Activated CD4-positive, alpha-beta memory T cell treated with anti-CD3 and anti-CD28 coated beads, Interleukin-2, amount 10 ng/mL, durations not matched to agents 7 days and 5 days (primary cell): Measurements from ENCODE around the gene C22orf23. TPM values are rescaled to one million over a fixed set of nuclear protein-coding genes. Genes with fewer than 3 reads are reported as not detected.

ENCODE experiments used
- CTCF ChIA-PET: fragments of 350-600 bp; sonication (Branson Sonifier 250); formaldehyde crosslinking; loops from one replicate; lab custom pipeline; 2021; ENCODE audit warnings: antibody characterized with exemption, inconsistent platforms; lab: Charles Lee
- POLR2A ChIA-PET: fragments of 350-600 bp; sonication (Branson Sonifier 250); formaldehyde crosslinking; loops from one replicate; lab custom pipeline; 2021; ENCODE audit warnings: antibody characterized with exemption; lab: Charles Lee
- DNase-seq: peaks from one replicate; pipeline ENCODE4 v3.0.0-alpha.2; 2020
- H3K27ac Mint-ChIP-seq: one replicate; pipeline ENCODE4 v1.8.0; 2021; ENCODE audit warnings: mild to moderate bottlenecking, mixed read lengths
- H3K27me3 Mint-ChIP-seq: one replicate; pipeline ENCODE4 v1.8.0; 2021; ENCODE audit warnings: mixed read lengths
- H3K36me3 Mint-ChIP-seq: one replicate; pipeline ENCODE4 v1.8.0; 2021; ENCODE audit warnings: low read depth, mixed read lengths
- H3K4me1 Mint-ChIP-seq: one replicate; pipeline ENCODE4 v1.8.0; 2021; ENCODE audit warnings: mixed read lengths
- H3K4me3 Mint-ChIP-seq: one replicate; pipeline ENCODE4 v1.8.0; 2021; ENCODE audit warnings: mild to moderate bottlenecking, mixed read lengths
- H3K9me3 Mint-ChIP-seq: one replicate; pipeline ENCODE4 v1.8.0; 2021; ENCODE audit warnings: mixed read lengths
- total RNA-seq, 2 experiments: library from RNA; stranded (reverse); gene quantifications; one replicate each; pipeline ENCODE4 v1.2.3, GENCODE V29; 2021

Gene C22orf23
- total RNA-seq, 2 experiments from 2014 or later: not detected

DNA sequence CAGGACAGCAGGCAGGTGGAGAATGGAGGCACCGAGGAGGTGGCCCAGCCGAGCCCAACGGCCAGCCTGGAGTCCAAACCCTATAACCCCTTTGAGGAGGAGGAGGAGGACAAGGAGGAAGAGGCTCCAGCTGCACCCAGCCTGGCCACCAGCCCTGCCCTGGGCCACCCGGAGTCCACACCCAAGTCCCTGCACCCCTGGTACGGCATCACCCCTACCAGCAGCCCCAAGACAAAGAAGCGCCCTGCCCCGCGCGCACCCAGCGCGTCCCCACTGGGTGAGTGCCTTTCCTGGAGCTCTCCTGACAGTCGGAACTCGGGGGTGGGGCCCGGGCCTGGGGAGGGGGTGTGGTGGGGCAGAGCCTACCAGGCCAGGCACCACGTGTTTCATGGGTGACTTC is 27.6 kb downstream of the C22orf23 start:
- Mint-ChIP-seq H3K27ac (no peak overlapping the region), H3K4me3 (no peak overlapping the region), H3K36me3 (peaks cover 3% of the 10 kb centered on the region), H3K9me3 (no peaks in the 10 kb centered on the region), H3K4me1 (no peaks in the 10 kb centered on the region), H3K27me3 (no peaks in the 10 kb centered on the region)
- no peak for DNase-seq
- POLR2A ChIA-PET: interaction anchor here (0.8 to 1.3 kb wide), 2 partner anchors 9 to 12 kb away, joined by 3 read pairs; no protein-coding TSS in a partner anchor
- CTCF ChIA-PET: interaction anchor here (0.5 kb wide), 1 partner anchor 10 kb away, joined by 3 read pairs; no protein-coding TSS in a partner anchor

DNA sequence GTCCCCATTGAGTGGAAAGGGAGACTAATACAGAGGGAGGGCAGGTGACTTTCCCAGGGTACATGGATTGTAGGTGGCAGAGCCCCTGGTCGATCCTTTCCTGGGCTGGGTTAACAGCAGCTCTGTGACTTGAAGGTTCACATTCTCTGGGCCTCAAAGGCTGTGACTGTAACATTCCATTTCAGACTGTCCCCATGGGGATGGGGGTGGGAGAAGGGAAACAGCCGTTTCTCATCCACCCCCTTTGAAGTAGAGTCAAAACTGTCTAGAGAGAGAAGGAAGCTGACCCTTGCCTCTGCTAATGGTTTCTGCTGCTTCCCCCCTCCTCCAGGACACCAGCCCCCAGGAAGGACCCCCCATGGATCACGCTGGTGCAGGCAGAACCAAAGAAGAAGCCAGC is 28.1 kb downstream of the C22orf23 start:
- Mint-ChIP-seq H3K27me3 (no peaks in the 10 kb centered on the region), H3K4me3 (no peak overlapping the region), H3K36me3 (peaks cover 3% of the 10 kb centered on the region), H3K27ac (no peak overlapping the region), H3K4me1 (peaks cover under 1% of the 10 kb centered on the region), H3K9me3 (no peaks in the 10 kb centered on the region)
- DNase-seq: no peak
- ChIA-PET CTCF (interaction anchor here (0.5 kb wide), 1 partner anchor 10 kb away, joined by 3 read pairs; no protein-coding TSS in a partner anchor), POLR2A (interaction anchor here (0.8 to 1.3 kb wide), 2 partner anchors 9 to 12 kb away, joined by 3 read pairs; no protein-coding TSS in a partner anchor)

DNA sequence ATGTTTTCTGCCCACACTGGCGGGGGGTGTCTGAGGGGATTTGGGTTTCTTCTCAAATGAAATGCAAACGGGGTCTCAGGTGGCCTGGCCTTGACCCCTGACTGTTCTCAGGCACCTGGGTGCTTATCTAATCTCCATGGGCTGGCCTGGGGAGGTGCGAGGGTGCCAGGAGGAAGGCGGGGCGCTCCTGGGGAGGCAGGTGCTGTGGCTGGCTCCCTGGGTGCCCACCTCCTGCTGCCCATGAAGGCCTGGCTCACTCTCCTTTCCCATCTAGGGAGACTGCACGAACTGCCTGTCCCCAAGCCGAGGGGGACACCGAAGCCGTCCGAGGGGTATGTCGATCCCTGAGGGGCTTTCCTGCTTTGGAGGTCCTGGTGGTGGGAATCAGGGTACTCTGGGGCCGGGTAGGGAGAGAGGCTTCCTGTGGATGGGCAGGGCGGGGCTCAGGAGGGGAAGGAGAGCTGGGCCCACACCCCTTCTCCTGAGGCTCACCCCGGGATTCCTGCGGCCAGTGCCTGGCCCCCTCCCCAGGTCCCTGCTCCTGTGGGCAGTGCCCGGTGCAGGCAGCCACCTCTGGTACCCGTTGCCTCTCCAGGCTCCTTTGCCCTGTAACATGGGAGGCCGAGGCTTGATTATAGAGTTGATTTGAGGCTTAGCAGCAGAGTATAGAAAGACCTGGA is 28.9 kb downstream of the C22orf23 start:
- no peaks in the 10 kb centered on the region for H3K9me3 Mint-ChIP-seq
- no peak overlapping the region for H3K4me3 Mint-ChIP-seq
- no peak for DNase-seq
- H3K36me3 Mint-ChIP-seq: peaks cover 3% of the 10 kb centered on the region
- no peaks in the 10 kb centered on the region for H3K27me3 Mint-ChIP-seq
- no peak overlapping the region for H3K27ac Mint-ChIP-seq
- POLR2A ChIA-PET: no interaction called here
- peaks cover 5% of the 10 kb centered on the region for H3K4me1 Mint-ChIP-seq
- CTCF ChIA-PET: interaction anchor here (2.3 kb wide), 1 partner anchor 10 kb away, joined by 6 read pairs; no protein-coding TSS in a partner anchor

DNA sequence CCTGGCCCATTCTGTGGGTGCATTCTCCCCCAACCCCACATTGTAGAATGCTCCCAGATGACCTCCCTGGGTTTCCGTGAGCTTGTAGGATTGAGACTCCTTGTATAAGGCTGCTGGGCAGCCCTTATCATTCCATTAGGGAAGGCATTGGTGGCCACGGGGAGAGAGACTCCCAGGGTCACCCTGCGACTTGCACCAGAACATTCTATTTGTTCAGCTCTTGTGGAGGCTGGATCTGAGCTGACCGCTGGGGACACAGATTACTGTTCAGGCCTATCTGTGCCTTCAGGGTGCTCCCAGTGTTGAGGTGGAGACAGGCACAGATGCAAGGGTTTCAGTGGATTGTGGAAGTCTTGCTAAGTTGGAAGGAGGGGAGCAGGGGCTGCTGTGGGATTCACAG is 29.5 kb downstream of the C22orf23 start:
- no peak overlapping the region for H3K4me3 Mint-ChIP-seq
- no peaks in the 10 kb centered on the region for H3K9me3 Mint-ChIP-seq
- H3K4me1 Mint-ChIP-seq: peaks cover 5% of the 10 kb centered on the region
- H3K36me3 Mint-ChIP-seq: peaks cover 3% of the 10 kb centered on the region
- H3K27ac Mint-ChIP-seq: no peak overlapping the region
- DNase-seq: no peak
- POLR2A ChIA-PET: no interaction called here
- CTCF ChIA-PET: interaction anchor here (2.3 kb wide), 1 partner anchor 10 kb away, joined by 6 read pairs; no protein-coding TSS in a partner anchor
- no peaks in the 10 kb centered on the region for H3K27me3 Mint-ChIP-seq

DNA sequence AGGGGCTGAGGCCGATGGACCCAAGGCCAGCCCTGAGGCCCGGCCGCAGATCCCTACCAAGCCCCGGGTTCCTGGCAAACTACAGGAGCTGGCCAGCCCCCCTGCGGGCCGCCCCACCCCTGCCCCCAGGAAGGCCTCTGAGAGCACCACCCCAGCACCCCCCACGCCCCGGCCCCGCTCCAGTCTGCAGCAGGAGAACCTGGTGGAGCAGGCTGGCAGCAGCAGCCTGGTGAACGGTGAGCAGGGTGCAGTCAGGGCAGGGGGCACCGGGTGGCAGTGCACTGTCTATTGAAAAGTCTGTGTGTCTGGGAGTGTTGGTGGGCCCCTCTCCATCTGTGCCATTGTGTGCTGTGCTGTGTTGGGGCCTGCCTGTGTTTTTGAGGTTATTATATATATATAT is 31.2 kb downstream of the C22orf23 start:
- CTCF ChIA-PET: interaction anchor here (2.3 kb wide), 1 partner anchor 12 kb away, joined by 6 read pairs; no protein-coding TSS in a partner anchor
- H3K36me3 Mint-ChIP-seq: peaks cover 3% of the 10 kb centered on the region
- no peaks in the 10 kb centered on the region for H3K27me3 Mint-ChIP-seq
- no peak overlapping the region for H3K27ac Mint-ChIP-seq
- H3K4me1 Mint-ChIP-seq: peaks cover 5% of the 10 kb centered on the region
- no peak overlapping the region for H3K4me3 Mint-ChIP-seq
- H3K9me3 Mint-ChIP-seq: no peaks in the 10 kb centered on the region
- no peak for DNase-seq
- POLR2A ChIA-PET: no interaction called here

DNA sequence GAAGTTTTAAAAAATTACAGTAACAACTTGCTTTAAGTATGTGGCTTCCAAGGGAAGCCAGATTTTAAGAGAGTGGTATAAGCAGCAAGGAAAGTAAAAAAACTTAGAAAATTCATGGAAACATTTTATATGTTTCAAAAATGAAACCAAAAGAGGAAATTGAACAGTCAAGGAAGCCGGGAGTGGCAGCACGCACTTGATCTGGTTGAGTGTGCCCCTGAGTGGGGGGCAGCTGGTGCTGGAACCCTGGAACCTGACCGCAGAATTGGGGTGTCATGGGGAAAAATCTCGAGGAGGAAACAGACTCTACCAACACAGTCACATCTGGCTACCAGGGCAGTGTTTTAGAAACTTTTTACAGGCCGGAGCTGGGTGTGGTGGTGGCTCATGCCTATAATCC is 33.3 kb downstream of the C22orf23 start:
- Mint-ChIP-seq H3K9me3 (no peaks in the 10 kb centered on the region), H3K4me3 (peak overlapping the region; percentile 46), H3K27ac (peak overlapping the region; percentile 75), H3K27me3 (no peaks in the 10 kb centered on the region), H3K4me1 (peaks cover 5% of the 10 kb centered on the region), H3K36me3 (peaks cover 3% of the 10 kb centered on the region)
- no peak for DNase-seq
- CTCF ChIA-PET: interaction anchor here (0.5 to 1.2 kb wide), 3 partner anchors 14 to 378 kb away, joined by 4 to 5 read pairs (median 4); partner anchors contain the start of gene MICALL1
- POLR2A ChIA-PET: interaction anchor here (1.1 kb wide), 1 partner anchor 24 kb away, joined by 3 read pairs; no protein-coding TSS in a partner anchor

DNA sequence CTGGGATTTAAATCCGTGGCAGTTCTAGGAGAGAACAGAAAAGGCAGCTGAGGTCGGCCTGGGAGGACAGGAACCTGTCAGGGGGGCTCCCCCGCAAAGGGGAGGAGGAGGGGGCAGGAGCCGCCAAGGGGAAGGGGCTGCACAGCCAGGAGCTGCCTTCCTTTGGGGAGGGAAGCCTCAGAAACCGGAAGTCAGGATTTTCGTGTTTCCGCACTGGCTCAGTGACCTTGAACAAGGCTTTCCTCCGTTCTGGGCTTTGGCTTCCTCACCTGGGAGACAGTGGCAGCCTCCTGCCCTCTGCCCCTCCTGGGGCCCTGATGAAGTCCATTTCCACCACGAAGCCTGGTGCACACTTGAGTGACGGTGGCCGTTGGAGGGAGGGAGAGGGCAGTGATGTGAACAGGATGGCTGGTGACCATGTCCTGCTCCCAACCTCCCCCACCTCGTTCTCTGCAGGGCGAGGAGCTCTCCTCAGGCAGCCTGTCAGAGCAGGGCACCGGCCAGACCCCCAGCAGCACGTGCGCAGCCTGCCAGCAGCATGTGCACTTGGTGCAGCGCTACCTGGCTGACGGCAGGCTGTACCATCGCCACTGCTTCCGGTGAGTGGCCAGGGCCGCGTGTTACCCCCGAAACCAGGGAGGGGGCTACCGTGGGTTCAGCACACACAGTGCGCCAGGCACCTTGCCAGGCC is 34.7 kb downstream of the C22orf23 start:
- H3K36me3 Mint-ChIP-seq: peaks cover 3% of the 10 kb centered on the region
- no peaks in the 10 kb centered on the region for H3K9me3 Mint-ChIP-seq
- peaks cover 5% of the 10 kb centered on the region for H3K4me1 Mint-ChIP-seq
- no peak for DNase-seq
- ChIA-PET POLR2A (interaction anchor here (1.6 kb wide), 1 partner anchor 13 kb away, joined by 5 read pairs; the partner anchor contains the start of gene MICALL1), CTCF (interaction anchor here (0.5 to 1.2 kb wide), 2 partner anchors 15 to 324 kb away, joined by 3 to 4 read pairs; no protein-coding TSS in a partner anchor)
- no peaks in the 10 kb centered on the region for H3K27me3 Mint-ChIP-seq
- H3K27ac Mint-ChIP-seq: no peak overlapping the region
- no peak overlapping the region for H3K4me3 Mint-ChIP-seq

DNA sequence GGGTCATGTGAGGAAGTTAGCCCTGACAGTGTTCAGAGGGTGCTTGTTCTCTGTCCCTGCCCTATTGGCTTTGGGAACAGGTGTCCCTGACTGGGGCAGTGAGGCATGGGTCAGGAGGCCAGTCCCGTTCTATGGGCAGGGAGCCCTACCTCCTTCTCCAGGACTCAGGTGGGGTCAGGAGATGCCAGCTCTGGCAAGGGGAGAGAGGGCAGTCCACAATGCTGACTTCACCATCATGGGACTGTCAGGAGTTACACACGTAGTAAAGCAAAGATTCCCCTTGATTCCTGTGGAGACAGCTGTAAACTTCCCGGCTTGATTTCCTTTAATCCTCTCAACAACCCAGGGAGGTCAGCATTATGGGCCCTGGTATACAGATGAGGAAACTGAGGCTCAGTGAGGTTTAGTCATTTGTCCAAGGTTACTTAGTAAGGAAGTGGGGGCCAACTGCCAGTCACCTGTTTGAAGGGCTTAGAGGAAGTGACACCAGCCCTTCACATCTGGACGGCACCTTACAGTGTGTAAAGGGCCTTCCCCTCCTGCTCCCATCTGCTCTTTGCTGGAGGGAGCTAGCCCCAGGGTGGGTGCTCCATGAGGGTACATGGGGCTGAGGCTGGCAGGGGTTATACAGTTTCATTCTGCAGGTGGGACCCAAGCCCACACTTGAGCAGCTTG is 35.4 kb downstream of the C22orf23 start:
- no peak for DNase-seq
- POLR2A ChIA-PET: interaction anchor here (1.6 kb wide), 1 partner anchor 12 kb away, joined by 5 read pairs; the partner anchor contains the start of gene MICALL1
- H3K27ac Mint-ChIP-seq: no peak overlapping the region
- H3K4me1 Mint-ChIP-seq: peaks cover 5% of the 10 kb centered on the region
- no peaks in the 10 kb centered on the region for H3K9me3 Mint-ChIP-seq
- CTCF ChIA-PET: no interaction called here
- no peak overlapping the region for H3K4me3 Mint-ChIP-seq
- H3K27me3 Mint-ChIP-seq: no peaks in the 10 kb centered on the region
- H3K36me3 Mint-ChIP-seq: no peaks in the 10 kb centered on the region

DNA sequence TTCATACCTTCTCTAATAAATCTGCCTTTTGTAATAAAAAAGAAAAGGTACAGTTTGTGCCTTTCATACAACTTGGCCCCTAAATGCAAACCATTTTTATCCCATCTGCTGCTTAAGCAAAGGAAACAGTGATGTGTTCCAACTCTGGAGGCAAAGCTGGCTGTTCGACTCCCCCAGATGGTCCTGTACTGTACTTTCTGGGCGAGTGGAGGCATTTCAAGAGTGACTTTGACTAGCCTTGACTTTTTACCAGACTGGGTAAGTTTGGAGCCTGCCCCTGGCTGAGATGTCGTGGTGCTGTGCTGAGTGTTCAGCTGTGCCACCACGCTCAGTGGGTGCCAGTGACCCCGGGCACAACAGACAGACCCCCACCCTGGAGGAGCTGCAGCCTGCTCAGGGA is 37.1 kb downstream of the C22orf23 start:
- ChIA-PET POLR2A (interaction anchor here (0.7 to 1.1 kb wide), 2 partner anchors 9 to 343 kb away, joined by 3 read pairs; no protein-coding TSS in a partner anchor), CTCF (interaction anchor here (0.6 kb wide), 1 partner anchor 384 kb away, joined by 4 read pairs; no protein-coding TSS in a partner anchor)
- Mint-ChIP-seq H3K36me3 (no peaks in the 10 kb centered on the region), H3K27me3 (no peaks in the 10 kb centered on the region), H3K4me3 (no peak overlapping the region), H3K9me3 (no peaks in the 10 kb centered on the region), H3K27ac (no peak overlapping the region), H3K4me1 (peaks cover 10% of the 10 kb centered on the region)
- DNase-seq: no peak

DNA sequence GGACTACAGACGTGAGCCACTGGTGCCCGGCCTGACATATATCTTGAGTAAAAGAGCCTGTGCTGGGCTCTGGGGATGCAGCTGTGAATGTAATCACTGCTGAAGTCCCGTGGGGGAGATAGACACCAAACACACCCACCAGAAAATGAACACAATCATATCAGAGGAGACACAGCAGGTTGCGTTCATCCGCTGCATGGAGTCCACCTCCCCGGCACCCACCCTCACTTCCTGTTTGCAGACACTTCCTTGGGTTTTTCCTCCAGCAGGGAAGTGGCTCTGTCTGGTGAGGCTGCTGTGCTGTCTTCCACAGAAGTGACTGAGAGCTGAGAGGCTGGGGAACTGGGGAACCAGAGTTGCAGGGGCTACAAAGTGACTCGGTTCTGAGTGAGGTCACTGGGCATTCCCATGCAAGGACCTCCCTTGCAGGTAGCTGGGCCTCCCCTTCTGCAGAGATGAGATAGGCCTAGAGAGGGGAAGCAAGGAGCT is 40.1 kb downstream of the C22orf23 start:
- CTCF ChIA-PET: no interaction called here
- no peak overlapping the region for H3K4me3 Mint-ChIP-seq
- H3K36me3 Mint-ChIP-seq: no peaks in the 10 kb centered on the region
- POLR2A ChIA-PET: interaction anchor here (1.0 to 1.5 kb wide), 2 partner anchors 12 to 17 kb away, joined by 3 read pairs; no protein-coding TSS in a partner anchor
- H3K27me3 Mint-ChIP-seq: no peaks in the 10 kb centered on the region
- no peaks in the 10 kb centered on the region for H3K9me3 Mint-ChIP-seq
- no peak overlapping the region for H3K27ac Mint-ChIP-seq
- peaks cover 5% of the 10 kb centered on the region for H3K4me1 Mint-ChIP-seq
- DNase-seq: no peak

DNA sequence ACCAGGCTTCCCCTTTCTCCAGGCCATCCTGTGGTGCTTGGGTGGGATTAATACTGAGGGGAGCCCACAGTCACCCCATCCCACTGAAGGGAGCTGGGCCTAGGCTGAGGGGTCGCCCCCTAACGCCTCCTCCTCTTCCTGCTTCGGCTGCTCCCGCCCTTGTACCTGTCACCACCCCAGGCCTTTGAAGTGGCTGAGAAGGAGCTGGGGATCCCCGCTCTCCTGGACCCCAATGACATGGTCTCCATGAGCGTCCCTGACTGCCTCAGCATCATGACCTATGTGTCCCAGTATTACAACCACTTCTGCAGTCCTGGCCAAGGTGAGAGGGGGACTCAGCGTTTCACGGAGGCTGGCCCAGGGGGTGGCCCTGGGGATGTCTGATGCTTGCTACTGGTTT is 41.2 kb downstream of the C22orf23 start:
- Mint-ChIP-seq H3K9me3 (no peaks in the 10 kb centered on the region), H3K36me3 (no peaks in the 10 kb centered on the region), H3K4me3 (no peak overlapping the region), H3K27ac (no peak overlapping the region), H3K4me1 (peaks cover 14% of the 10 kb centered on the region), H3K27me3 (no peaks in the 10 kb centered on the region)
- POLR2A ChIA-PET: no interaction called here
- DNase-seq: no peak
- CTCF ChIA-PET: no interaction called here

DNA sequence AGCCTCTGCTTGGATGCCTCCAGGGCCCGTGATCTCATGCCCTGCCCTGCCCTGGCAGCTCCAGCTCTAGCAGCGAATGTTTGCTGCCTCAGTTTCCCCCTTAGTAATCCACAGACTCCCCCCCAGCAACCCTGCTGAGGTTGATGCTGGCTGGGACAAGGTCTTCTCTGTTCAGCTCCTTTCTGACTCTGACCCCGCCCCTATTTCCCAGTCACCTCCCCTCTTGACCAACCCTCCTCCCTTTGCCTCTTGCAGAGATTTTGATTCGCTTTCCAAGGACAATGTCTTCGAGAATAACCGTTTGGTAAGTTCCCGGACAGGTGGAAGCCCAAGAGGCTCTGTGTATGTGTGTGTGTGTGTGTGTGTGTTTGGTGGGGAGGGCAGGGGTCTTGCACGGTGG is 41.7 kb downstream of the C22orf23 start:
- Mint-ChIP-seq H3K4me3 (no peak overlapping the region), H3K36me3 (no peaks in the 10 kb centered on the region), H3K4me1 (peaks cover 19% of the 10 kb centered on the region), H3K9me3 (no peaks in the 10 kb centered on the region), H3K27ac (no peak overlapping the region), H3K27me3 (no peaks in the 10 kb centered on the region)
- ChIA-PET POLR2A (no interaction called here), CTCF (no interaction called here)
- DNase-seq: no peak
